Spinal cord (tissue), 10 donors: Measurements from ENCODE around the gene KDELR1. TPM values are rescaled to one million over a fixed set of nuclear protein-coding genes. Genes with fewer than 3 reads are reported as not detected.
A peak's percentile ranks its signal among the peaks of the same experiment; 100 is the strongest.

ENCODE experiments used
- DNase-seq, 6 donors: peaks; one replicate each; pipeline versions ENCODE4 v3.0.0 to v3.0.0-alpha.2; 2013 to 2015; ENCODE audit warnings: low spot score in 6 of 6, low read depth in 4 of 6
- H3K27ac ChIP-seq: one replicate; pipeline ENCODE4 v1.5.1; 2013; ENCODE audit warnings: low read depth, low read length, control low read depth
- H3K27me3 ChIP-seq: one replicate; pipeline ENCODE4 v1.6.1; 2013; ENCODE audit warnings: low read length; ENCODE audit not compliant: control insufficient read depth, insufficient read depth
- H3K36me3 ChIP-seq: one replicate; pipeline ENCODE4 v1.6.1; 2013; ENCODE audit warnings: low read length; ENCODE audit not compliant: control insufficient read depth, insufficient read depth
- H3K4me1 ChIP-seq: one replicate; pipeline ENCODE4 v1.6.1; 2013; ENCODE audit warnings: low read length; ENCODE audit not compliant: control insufficient read depth, insufficient read depth
- H3K4me3 ChIP-seq: one replicate; pipeline ENCODE4 v1.5.1; 2013; ENCODE audit warnings: low read depth, low read length, control low read depth
- H3K9me3 ChIP-seq: one replicate; pipeline ENCODE4 v1.6.1; 2013; ENCODE audit warnings: low read length; ENCODE audit not compliant: control insufficient read depth, insufficient read depth
- WGBS: methylation state at CpG from one replicate; pipeline ENCODE4 v1.1.5; 2013; ENCODE audit warnings: missing lambda C conversion rate; ENCODE audit not compliant: insufficient coverage; 5-methylcytosine and 5-hydroxymethylcytosine counted together
- polyA plus RNA-seq, 2 donors: library from polyadenylated mRNA; unstranded; fragments of 120-200 nt; gene quantifications; one replicate each; pipeline ENCODE4 v1.2.1, GENCODE V29; 2013; ENCODE audit not compliant: insufficient read length in 2 of 2
- total RNA-seq, 2 donors: library from RNA; depleted of rRNA in 1 of 2; stranded (reverse); fragments of 120-200 nt in 1 of 2; fragments of >200 nt in 1 of 2; gene quantifications; one replicate each; pipeline versions ENCODE4 v1.2.3 to v1.2.4, GENCODE V29; 2013 to 2014
- donor health status: healthy.

KDELR1 gene
- total and polyA plus RNA-seq, 4 donors = 44.6 to 141 (median 106) TPM

DNA sequence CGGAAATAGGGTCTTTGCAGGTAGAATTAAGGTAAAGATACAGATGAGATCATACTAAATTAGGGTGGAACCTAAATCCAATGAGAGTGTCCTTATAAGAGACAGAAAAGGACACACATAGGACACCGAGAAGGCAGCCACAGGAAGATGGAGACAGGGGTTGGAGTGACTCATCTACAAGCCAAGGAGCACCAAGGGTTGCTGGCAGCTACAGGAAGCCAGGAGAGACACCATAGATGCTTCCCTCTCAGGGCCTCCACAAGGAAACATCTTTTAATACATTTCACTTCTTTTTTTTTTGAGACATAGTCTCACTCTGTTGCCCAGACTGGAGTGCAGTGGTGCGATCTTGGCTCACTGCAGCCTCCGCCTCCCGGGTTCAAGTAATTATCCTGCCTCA, 37.7 kb downstream of the KDELR1 start:
- WGBS = 93% methylated on average over 5 of the region's 5 CpGs
- no peaks in the 10 kb centered on the region for H3K36me3 ChIP-seq

DNA sequence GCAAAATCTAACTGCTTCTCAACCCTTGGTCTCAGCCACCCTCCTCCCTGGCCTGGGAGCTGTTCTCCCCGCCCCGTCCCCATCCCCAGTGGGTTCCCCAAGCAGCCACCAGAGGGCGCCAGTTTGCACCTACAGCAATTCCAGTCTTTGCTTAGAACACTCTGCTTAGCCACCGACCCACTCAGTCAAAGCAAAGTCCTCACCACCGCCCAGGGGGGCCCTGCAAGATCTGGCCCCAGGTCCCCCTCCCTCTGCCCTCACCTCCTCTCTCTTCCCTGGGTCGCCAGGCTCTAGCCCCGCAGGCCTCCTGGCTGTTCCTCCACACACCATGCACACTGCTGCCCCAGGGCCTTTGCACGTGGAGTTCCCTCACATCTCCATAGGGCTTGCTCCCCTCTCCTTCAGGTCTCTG, 40.0 kb downstream of the KDELR1 start:
- Histone ChIP-seq H3K4me3 (no peak overlapping the region), H3K4me1 (peaks cover 11% of the 10 kb centered on the region), H3K9me3 (no peaks in the 10 kb centered on the region), H3K27me3 (no peaks in the 10 kb centered on the region), H3K27ac (no peak overlapping the region), H3K36me3 (no peaks in the 10 kb centered on the region)
- WGBS = 52% methylated on average over 8 of the region's 8 CpGs
- DNase-seq = peak in 2 of 6 donors; percentile 41 to 54

More for the DNA sequence above, 37.7 kb downstream of the KDELR1 start:
- Histone ChIP-seq H3K4me1 (peaks cover 5% of the 10 kb centered on the region), H3K27me3 (no peaks in the 10 kb centered on the region), H3K4me3 (no peak overlapping the region), H3K27ac (no peak overlapping the region), H3K9me3 (no peaks in the 10 kb centered on the region)
- DNase-seq = no peak

DNA sequence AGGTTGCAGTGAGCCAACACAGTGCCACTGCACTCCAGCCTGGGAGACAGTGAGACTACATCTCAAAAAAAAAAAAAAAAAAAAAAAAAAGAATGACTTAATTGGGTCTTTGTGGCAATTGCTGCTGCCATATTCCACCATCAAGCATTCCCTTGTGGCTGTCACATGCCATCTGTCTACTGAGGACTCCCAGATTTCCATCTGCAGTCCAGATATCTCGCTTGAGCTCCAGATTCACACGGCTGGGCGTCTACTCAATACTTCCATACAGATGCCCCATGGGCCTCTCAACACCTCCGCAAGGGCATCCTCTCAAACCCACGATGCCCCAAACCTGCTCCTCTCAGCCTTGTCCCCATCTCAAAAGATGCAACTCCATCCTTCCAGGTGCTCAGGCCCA, 40.5 kb downstream of the KDELR1 start:
- H3K36me3 ChIP-seq = no peaks in the 10 kb centered on the region
- H3K9me3 ChIP-seq = no peaks in the 10 kb centered on the region
- 73% methylated on average over 5 of the region's 5 CpGs for WGBS
- no peak overlapping the region for H3K27ac ChIP-seq
- H3K27me3 ChIP-seq = no peaks in the 10 kb centered on the region
- no peak for DNase-seq
- peaks cover 11% of the 10 kb centered on the region for H3K4me1 ChIP-seq
- H3K4me3 ChIP-seq = no peak overlapping the region

DNA sequence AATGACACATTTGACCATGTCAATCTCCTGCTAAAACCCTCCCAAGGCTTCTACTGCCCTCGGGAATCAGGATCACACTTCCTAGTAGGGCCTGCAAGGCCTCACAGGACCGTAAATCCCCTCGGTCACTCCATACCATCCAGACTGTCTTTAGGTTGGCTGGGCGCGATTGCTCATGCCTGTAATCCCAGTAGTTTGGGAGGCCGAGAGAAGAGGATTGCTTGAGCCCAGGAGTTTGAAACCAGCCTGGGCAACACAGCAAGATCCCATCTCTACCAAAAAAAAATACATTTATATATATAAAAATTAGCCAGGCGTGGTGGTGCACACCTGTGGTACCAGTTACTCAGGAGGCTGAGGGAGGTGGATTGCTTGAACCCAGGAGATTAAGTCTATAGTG, 42.6 kb downstream of the KDELR1 start:
- Histone ChIP-seq H3K4me1 (peaks cover 6% of the 10 kb centered on the region), H3K4me3 (no peak overlapping the region), H3K9me3 (no peaks in the 10 kb centered on the region), H3K36me3 (peaks cover 3% of the 10 kb centered on the region), H3K27me3 (no peaks in the 10 kb centered on the region), H3K27ac (no peak overlapping the region)
- DNase-seq = no peak
- 54% methylated on average over 2 of the region's 7 CpGs for WGBS

DNA sequence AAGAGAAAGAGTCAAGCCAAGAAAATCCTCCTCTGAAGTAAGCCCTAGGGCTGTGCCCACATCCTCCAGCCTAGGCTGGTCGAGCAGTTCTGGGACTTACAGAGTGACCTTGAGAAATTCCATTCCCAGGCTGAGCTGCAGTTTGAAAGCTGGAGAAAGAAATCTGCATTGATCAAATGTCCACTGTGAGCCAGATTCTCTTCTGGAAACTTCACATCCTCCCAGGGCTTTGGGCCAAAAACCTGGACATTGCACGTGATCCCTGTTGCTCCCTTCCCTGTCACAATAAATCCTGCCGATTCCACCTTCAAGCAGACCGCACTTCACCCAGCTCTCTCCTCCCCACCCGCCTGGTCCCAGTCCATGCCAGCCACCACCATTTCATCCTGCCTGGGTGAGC, 43.3 kb downstream of the KDELR1 start:
- no peaks in the 10 kb centered on the region for H3K9me3 ChIP-seq
- peaks cover 6% of the 10 kb centered on the region for H3K36me3 ChIP-seq
- H3K4me3 ChIP-seq = no peak overlapping the region
- peak in 1 of 6 donors; percentile 44 for DNase-seq
- WGBS = 36% methylated on average over 5 of the region's 5 CpGs
- H3K27me3 ChIP-seq = no peaks in the 10 kb centered on the region
- peaks cover 6% of the 10 kb centered on the region for H3K4me1 ChIP-seq
- H3K27ac ChIP-seq = no peak overlapping the region

DNA sequence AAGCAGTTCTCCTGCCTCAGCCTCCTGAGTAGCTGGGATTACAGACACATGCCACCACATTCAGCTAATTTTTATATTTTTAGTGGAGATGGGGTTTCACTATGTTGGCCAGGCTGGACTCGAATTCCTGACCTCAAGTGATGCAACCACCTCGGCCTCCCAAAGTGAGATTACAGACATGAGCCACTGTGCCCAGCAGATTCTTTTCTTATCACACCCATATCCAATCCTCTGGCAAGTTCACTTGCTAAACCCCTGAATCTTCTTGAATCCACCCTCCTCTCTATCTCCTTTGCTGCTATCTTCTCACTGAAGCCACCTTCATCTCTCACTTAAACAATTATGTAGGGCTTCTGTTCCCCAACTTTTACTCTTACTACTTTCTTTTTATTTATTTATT, 45.2 kb downstream of the KDELR1 start:
- no peaks in the 10 kb centered on the region for H3K9me3 ChIP-seq
- peaks cover 13% of the 10 kb centered on the region for H3K36me3 ChIP-seq
- 92% methylated on average over 2 of the region's 2 CpGs for WGBS
- H3K4me3 ChIP-seq = no peak overlapping the region
- DNase-seq = no peak
- H3K27ac ChIP-seq = no peak overlapping the region
- H3K4me1 ChIP-seq = peaks cover 7% of the 10 kb centered on the region
- H3K27me3 ChIP-seq = no peaks in the 10 kb centered on the region

DNA sequence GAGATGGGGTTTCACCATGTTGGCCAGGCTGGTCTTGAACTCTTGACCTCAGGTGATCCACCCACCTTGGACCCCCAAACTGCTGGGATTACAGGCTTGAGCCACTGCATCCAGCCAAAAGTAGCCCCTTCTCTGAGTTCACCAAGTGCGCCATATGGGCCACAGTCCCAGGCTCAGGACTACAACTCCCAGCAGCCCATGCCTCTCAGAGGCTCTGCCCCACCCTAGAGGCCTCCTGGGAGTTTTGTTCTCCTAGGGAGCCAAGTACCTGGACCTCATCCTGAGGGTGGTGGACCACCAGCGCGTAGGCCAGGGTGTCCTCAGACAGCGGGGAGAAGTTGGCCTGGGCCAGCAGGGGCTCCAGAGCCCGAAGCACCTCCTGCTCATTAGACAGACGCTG, 46.5 kb downstream of the KDELR1 start:
- peaks cover 16% of the 10 kb centered on the region for H3K36me3 ChIP-seq
- peaks cover 16% of the 10 kb centered on the region for H3K4me1 ChIP-seq
- H3K27me3 ChIP-seq = no peaks in the 10 kb centered on the region
- 87% methylated on average over 6 of the region's 6 CpGs for WGBS
- no peak overlapping the region for H3K27ac ChIP-seq
- no peaks in the 10 kb centered on the region for H3K9me3 ChIP-seq
- no peak overlapping the region for H3K4me3 ChIP-seq
- no peak for DNase-seq

DNA sequence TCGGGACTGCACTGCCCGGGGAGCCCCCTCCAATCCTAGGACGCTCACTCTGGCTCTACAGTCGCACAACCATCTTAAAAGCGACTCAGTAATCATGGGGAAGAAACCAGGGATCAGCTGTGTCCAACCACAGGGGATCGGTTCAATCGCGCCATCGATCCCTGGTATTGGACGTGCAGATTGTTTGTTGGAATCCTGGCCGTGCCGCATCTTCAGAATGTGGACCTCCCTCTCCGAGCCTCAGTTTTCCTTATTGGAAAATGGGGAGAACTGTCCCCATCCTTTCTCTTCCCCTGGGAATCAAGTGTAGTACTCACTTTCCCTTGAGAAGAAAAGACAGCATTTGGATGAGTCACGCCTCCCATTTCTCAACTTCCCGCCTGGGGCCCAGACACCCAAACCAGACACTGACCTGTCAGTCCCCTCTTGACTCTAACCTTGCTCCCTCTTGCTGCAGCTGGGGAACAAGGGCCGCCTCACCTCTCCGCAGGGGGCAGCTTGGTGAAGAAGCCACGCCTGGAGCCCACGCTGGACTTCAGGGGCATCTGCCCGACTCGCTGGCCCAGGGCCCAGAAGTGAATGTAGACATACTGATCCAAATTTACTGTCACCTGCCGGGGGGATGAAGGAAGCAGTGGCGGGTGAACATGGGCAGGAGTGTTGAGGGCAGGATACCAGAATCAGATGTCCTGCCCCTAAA, 48.4 kb downstream of the KDELR1 start:
- no peak overlapping the region for H3K27ac ChIP-seq
- WGBS = 89% methylated on average over 22 of the region's 23 CpGs

DNA sequence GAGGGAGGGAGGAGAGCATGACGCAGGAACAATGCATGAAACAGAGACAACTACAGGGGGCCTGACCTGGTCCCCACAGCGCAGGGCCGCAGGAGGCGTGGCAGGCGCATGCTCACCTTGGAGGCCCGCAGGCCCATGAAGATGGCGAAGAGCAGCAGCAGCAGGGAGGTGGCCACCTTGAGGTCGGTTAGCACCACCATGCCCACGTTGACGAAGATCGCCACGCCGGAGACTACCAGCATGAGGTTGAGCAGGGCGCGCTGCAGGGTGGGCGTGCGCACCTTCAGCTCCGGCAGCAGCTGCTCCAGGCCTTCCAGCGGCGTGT, 49.0 kb downstream of the KDELR1 start:
- WGBS = 88% methylated on average over 20 of the region's 20 CpGs
- Histone ChIP-seq H3K4me1 (peaks cover 11% of the 10 kb centered on the region), H3K27me3 (no peaks in the 10 kb centered on the region), H3K9me3 (no peaks in the 10 kb centered on the region), H3K4me3 (no peak overlapping the region), H3K36me3 (peaks cover 29% of the 10 kb centered on the region), H3K27ac (no peak overlapping the region)
- DNase-seq = no peak

More for the DNA sequence above, 48.4 kb downstream of the KDELR1 start:
- DNase-seq = no peak
- H3K4me1 ChIP-seq = peaks cover 13% of the 10 kb centered on the region
- no peak overlapping the region for H3K4me3 ChIP-seq
- no peaks in the 10 kb centered on the region for H3K9me3 ChIP-seq
- peaks cover 28% of the 10 kb centered on the region for H3K36me3 ChIP-seq
- H3K27me3 ChIP-seq = no peaks in the 10 kb centered on the region
